K562 (cell line): ENCODE results near the gene MAP2K3. TPM values are rescaled to one million over a fixed set of nuclear protein-coding genes. Genes with fewer than 3 reads are reported as not detected.

Source experiments
- ATAC-seq: fragments of 200-7000 bp; cut with Tn5 transposase; 3 replicates; pipeline ENCODE4 v1.9.1; 2020; ENCODE audit warnings: moderate library complexity
- BruUV-seq: library from RNA; stranded (reverse); fragments of 400-500 nt; replicated peaks from 2 replicates; lab custom pipeline; 2021; lab: Mats Ljungman, UMichigan
- CTCF ChIA-PET: fragments of 300-600 bp; formaldehyde crosslinking; extraction: SDS; loops from one replicate; lab custom pipeline; 2021; ENCODE audit warnings: low intra/inter-chr PET ratio; lab: Yijun Ruan, JAX
- POLR2A ChIA-PET: fragments of 300-600, 350-650 bp; sonication (Branson Sonifier 250); formaldehyde crosslinking; extraction: SDS; loops from one replicate; lab custom pipeline; 2021; ENCODE audit warnings: antibody characterized with exemption, inconsistent platforms; lab: Yijun Ruan, JAX
- DNase-seq, 4 experiments: peaks; one replicate each; pipeline versions ENCODE4 v3.0.0 to v3.0.0-alpha.2; 2011 to 2018; ENCODE audit warnings: low spot score in 3 of 4, mixed read lengths in 3 of 4; ENCODE audit errors: extremely low read depth in 1 of 4
- FAIRE-seq: peaks from 2 replicates; lab custom pipeline; 2011; peaks lifted over from hg19 to GRCh38; lab: Jason Lieb, UNC
- H2AFZ ChIP-seq: 2 replicates; pipeline ENCODE4 v1.6.0; 2011; ENCODE audit warnings: low read depth, low read length, control low read depth, inconsistent platforms
- H3K27ac ChIP-seq: fragments of 200-600 bp; 3 replicates; pipeline ENCODE4 v1.8.0; 2011; ENCODE audit warnings: low read depth, mild to moderate bottlenecking, control low read depth, inconsistent platforms, low read length, moderate library complexity, mixed read lengths; ENCODE audit errors: extremely low read depth
- H3K27me3 ChIP-seq, 2 experiments: fragments of 300-600 bp in 1 of 2; 2 replicates in 1 of 2; 3 replicates in 1 of 2; pipeline versions ENCODE4 v1.6.0 to v1.8.0; 2011; ENCODE audit warnings: inconsistent platforms in 2 of 2, low read length in 2 of 2, mild to moderate bottlenecking in 1 of 2, mixed read lengths in 1 of 2, moderate library complexity in 1 of 2; ENCODE audit not compliant: control insufficient read depth in 2 of 2, insufficient read depth in 2 of 2
- H3K36me3 ChIP-seq: fragments of 300-600 bp; 3 replicates; pipeline ENCODE4 v1.8.0; 2011; ENCODE audit warnings: mild to moderate bottlenecking, low read length, inconsistent platforms; ENCODE audit not compliant: control insufficient read depth, insufficient read depth
- H3K4me1 ChIP-seq, 2 experiments: fragments of 200-600 bp in 1 of 2; replicated peaks in 1 of 2; 2 replicates in 1 of 2; 3 replicates in 1 of 2; pipeline versions ENCODE4 v1.5.1 to v1.8.0; 2011; ENCODE audit warnings: inconsistent platforms in 2 of 2, low read length in 2 of 2, mild to moderate bottlenecking in 1 of 2, mixed read lengths in 1 of 2, moderate library complexity in 1 of 2; ENCODE audit not compliant: control insufficient read depth in 2 of 2, insufficient read depth in 2 of 2
- H3K4me2 ChIP-seq: 2 replicates; pipeline ENCODE4 v1.6.1; 2011; ENCODE audit warnings: low read length, control low read depth, inconsistent platforms, mixed read lengths; ENCODE audit not compliant: insufficient read depth
- H3K4me3 ChIP-seq: fragments of 200-600 bp; sonication (generic), shearing (Covaris generic); 2 replicates; pipeline ENCODE4 v1.5.1; 2016; ENCODE audit warnings: control low read depth, inconsistent platforms
- H3K79me2 ChIP-seq: fragments of 200-600 bp; 3 replicates; pipeline ENCODE4 v1.8.0; 2011; ENCODE audit warnings: low read length, inconsistent platforms; ENCODE audit not compliant: control insufficient read depth, insufficient read depth
- H3K9ac ChIP-seq, 2 experiments: 2 replicates each; pipeline versions ENCODE4 v1.6.0 to v1.6.1; 2011; ENCODE audit warnings: low read depth in 2 of 2, low read length in 2 of 2, control low read depth in 1 of 2, inconsistent platforms in 1 of 2, mild to moderate bottlenecking in 1 of 2, mixed read lengths in 1 of 2; ENCODE audit not compliant: insufficient read depth in 1 of 2
- H3K9me1 ChIP-seq: one replicate; pipeline ENCODE4 v1.6.0; 2011; ENCODE audit warnings: inconsistent platforms, mild to moderate bottlenecking, low read length, moderate library complexity; ENCODE audit not compliant: control insufficient read depth, insufficient read depth
- H3K9me3 ChIP-seq: replicated peaks from 2 replicates; pipeline ENCODE4 v1.5.1; 2011; ENCODE audit warnings: low read depth, low read length, inconsistent platforms; ENCODE audit not compliant: control insufficient read depth, insufficient read depth
- H4K20me1 ChIP-seq: replicated peaks from 2 replicates; pipeline ENCODE4 v1.6.1; 2011; ENCODE audit warnings: low read length, inconsistent platforms, mixed read lengths; ENCODE audit not compliant: control insufficient read depth, insufficient read depth
- BCOR ChIP-seq: fragments of 450-650 bp; IDR thresholded peaks from 2 replicates; pipeline ENCODE4 v1.6.1; 2016
- HMBOX1 ChIP-seq: sonication (generic); IDR thresholded peaks from 2 replicates; pipeline ENCODE4 v1.6.1; 2016
- ZNF740 ChIP-seq, 3 experiments: fragments of 200-800 bp in 1 of 3; sonication (Bioruptor generic) in 1 of 3; sonication (generic) in 1 of 3; formaldehyde crosslinking in 1 of 3; IDR thresholded peaks; 2 replicates each; pipeline versions ENCODE4 v1.6.1 to v1.8.0; 2016 to 2022; ENCODE audit warnings: mild to moderate bottlenecking in 2 of 3, missing compliant biosample characterization in 2 of 3, missing genetic modification characterization in 2 of 3, missing genetic modification reagents in 1 of 3
- WGBS: fragments of 100-300 bp; shearing (Covaris generic); methylation state at CpG from one replicate; pipeline ENCODE4 v1.1.6; 2016; ENCODE audit warnings: low coverage, mixed read lengths; ENCODE audit not compliant: insufficient coverage; ENCODE audit errors: missing lambda C conversion rate; 5-methylcytosine and 5-hydroxymethylcytosine counted together
- in situ Hi-C: fragments of 300-500 bp; cut with MboI; formaldehyde crosslinking; loops from 4 replicates; pipeline ENCODE4 v1.15.0; 2018; ENCODE audit warnings: inconsistent platforms, mixed read lengths
- intact Hi-C: fragments of 100-400 bp; cut with micrococcal nuclease; formaldehyde crosslinking; loops from 2 replicates; pipeline ENCODE4 v1.14.2; 2022
- polyA plus RNA-seq, 8 experiments: library from polyadenylated mRNA; depleted of rRNA in 4 of 8; stranded (reverse) in 5 of 8; unstranded in 3 of 8; fragments of >200 nt; fragmentation: Nextera tagmentation in 2 of 8; fragmentation: Illumina TruSeq in 1 of 8; extraction: Ambion mirVana in 2 of 8; extraction: Trizol in 1 of 8; gene quantifications; 2 replicates each; pipeline versions ENCODE4 v1.2.1 to v1.2.3, GENCODE V29; 2011 to 2014; ENCODE audit warnings: inconsistent platforms in 1 of 8, missing spikeins in 1 of 8
- total RNA-seq, 7 experiments: library from RNA; depleted of rRNA in 6 of 7; stranded (reverse); fragments of >200 nt in 6 of 7; fragmentation: Illumina TruSeq in 2 of 7; extraction: Trizol in 2 of 7; gene quantifications; 2 replicates each; pipeline versions ENCODE4 v1.2.1 to v1.2.3, GENCODE V29; 2011 to 2021; ENCODE audit warnings: low replicate concordance in 1 of 7

MAP2K3 gene
- total and polyA plus RNA-seq, 9 of the 15 experiments (the other 6 are each of a cell fraction or from before 2014, with no cell fraction given) = 0.18 to 14.8 (median 3.5) TPM

- Histone ChIP-seq H2AFZ (no peak overlapping the region), H3K27me3 (no peaks in the 10 kb centered on the region), H3K4me3 (no peak overlapping the region), H3K4me1 (peaks cover 14 to 71% of the 10 kb centered on the region in 2 experiments; a peak in 4 of 5 replicates), H3K4me2 (no peak overlapping the region), H3K9ac (no peak overlapping the region), H3K9me3 (no peaks in the 10 kb centered on the region), H3K9me1 (no peaks in the 10 kb centered on the region), H4K20me1 (no peaks in the 10 kb centered on the region; the same call in 1 of the 2 replicates), H3K27ac (no peak overlapping the region), H3K79me2 (peaks cover 41% of the 10 kb centered on the region), H3K36me3 (no peaks in the 10 kb centered on the region)
- no peak for DNase-seq
- whole genome bisulfite sequencing = 78% methylated on average over 6 of the region's 6 CpGs
- intact Hi-C loops (no loop called here), in situ Hi-C loops (loop anchor here (25.0 kb wide), 1 partner anchor 774 kb away; no protein-coding TSS in a partner anchor)
- FAIRE-seq = no peak
- BruUV-seq = no TSS peak
- ATAC-seq = no peak
- ChIA-PET CTCF (no interaction called here), POLR2A (interaction anchor here (0.8 kb wide), 2 partner anchors 11 to 189 kb away, joined by 3 read pairs; no protein-coding TSS in a partner anchor)
- TF ChIP-seq HMBOX1 = no peak
- 0 out of 2 replicates have a peak, but pooled peaks have one; percentile 11 for TF ChIP-seq BCOR
- no peak for TF ChIP-seq ZNF740 (CRISPR knock-in tag; IDR thresholded peaks at IDR 0.05)
- TF ChIP-seq ZNF740 (tag; IDR thresholded peaks at IDR 0.05) = no peak
Observed at GRCh38 chr17:21288571-21289017, 4.1 kb downstream of the MAP2K3 start.
